Subcutaneous adipose tissue (tissue), 4 donors: ENCODE measurements around the gene SSU72. TPM values are rescaled to one million over a fixed set of nuclear protein-coding genes. Genes with fewer than 3 reads are reported as not detected.

ENCODE experiments used
- total RNA-seq, 4 donors: library from RNA; depleted of rRNA; stranded (reverse); fragments of >200 nt; gene quantifications; one replicate each; pipeline ENCODE4 v1.1.0, GENCODE V29; 2016
- TF ChIP-seq, protein P1 (sequence below): fragments of 450-650 bp; IDR thresholded peaks from one replicate; pipeline ENCODE4 v1.5.1; 2016; ENCODE audit warnings: low read depth, mild to moderate bottlenecking, control low read depth, antibody characterized with exemption, moderate library complexity

The SSU72 gene
- total RNA-seq, 4 donors from 2014 or later = 76.0 to 138 (median 110) TPM

DNA sequence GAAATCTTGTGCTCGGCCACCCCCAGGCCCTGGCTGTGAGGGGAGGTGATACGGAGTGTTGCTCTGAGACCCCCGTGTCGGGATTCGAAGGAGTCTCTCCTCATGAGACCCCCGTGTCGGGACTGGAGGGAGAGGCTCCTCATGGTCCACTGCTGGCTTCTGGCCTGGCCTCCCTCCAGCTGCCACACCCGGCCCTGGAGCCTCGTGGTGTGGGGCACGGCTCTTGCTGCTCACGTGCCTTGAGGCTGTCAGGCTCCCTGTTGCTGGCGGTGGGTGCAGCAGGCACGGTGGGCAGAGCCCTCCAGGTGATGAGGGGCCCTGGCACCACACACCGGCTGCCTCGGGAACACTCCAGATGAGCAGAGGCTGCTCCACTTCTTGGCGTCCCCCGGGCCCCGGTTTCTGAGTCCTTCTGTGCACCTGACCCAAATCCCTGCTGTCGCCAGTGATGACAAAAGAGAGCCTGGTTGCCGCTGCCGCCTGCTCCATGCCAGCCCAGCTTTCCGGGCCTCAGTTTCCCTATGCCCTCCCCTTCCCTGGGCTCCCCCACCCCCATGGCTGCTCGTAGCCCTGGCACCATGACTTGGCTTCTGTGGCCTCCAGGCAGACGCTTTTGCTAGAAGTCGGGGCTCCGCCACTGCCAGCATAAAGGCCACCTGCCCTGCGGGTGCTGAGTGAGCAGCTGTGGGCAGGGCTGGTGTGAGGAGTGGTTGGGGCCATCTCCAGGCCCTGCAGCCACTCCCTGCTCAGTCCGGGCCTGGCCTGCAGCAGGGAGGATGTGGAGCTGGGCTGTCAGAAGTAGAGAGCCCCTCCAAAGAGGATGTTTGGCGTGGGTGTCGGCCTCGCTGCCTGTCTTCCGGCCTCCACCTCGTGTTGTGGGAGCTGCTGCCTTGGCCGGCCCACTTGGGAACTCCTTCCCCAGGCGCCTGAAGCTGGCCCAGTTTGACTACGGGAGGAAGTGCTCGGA, 46.1 kb downstream of the SSU72 start:
- TF ChIP-seq, protein P1, sequence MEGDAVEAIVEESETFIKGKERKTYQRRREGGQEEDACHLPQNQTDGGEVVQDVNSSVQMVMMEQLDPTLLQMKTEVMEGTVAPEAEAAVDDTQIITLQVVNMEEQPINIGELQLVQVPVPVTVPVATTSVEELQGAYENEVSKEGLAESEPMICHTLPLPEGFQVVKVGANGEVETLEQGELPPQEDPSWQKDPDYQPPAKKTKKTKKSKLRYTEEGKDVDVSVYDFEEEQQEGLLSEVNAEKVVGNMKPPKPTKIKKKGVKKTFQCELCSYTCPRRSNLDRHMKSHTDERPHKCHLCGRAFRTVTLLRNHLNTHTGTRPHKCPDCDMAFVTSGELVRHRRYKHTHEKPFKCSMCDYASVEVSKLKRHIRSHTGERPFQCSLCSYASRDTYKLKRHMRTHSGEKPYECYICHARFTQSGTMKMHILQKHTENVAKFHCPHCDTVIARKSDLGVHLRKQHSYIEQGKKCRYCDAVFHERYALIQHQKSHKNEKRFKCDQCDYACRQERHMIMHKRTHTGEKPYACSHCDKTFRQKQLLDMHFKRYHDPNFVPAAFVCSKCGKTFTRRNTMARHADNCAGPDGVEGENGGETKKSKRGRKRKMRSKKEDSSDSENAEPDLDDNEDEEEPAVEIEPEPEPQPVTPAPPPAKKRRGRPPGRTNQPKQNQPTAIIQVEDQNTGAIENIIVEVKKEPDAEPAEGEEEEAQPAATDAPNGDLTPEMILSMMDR = no peak

DNA sequence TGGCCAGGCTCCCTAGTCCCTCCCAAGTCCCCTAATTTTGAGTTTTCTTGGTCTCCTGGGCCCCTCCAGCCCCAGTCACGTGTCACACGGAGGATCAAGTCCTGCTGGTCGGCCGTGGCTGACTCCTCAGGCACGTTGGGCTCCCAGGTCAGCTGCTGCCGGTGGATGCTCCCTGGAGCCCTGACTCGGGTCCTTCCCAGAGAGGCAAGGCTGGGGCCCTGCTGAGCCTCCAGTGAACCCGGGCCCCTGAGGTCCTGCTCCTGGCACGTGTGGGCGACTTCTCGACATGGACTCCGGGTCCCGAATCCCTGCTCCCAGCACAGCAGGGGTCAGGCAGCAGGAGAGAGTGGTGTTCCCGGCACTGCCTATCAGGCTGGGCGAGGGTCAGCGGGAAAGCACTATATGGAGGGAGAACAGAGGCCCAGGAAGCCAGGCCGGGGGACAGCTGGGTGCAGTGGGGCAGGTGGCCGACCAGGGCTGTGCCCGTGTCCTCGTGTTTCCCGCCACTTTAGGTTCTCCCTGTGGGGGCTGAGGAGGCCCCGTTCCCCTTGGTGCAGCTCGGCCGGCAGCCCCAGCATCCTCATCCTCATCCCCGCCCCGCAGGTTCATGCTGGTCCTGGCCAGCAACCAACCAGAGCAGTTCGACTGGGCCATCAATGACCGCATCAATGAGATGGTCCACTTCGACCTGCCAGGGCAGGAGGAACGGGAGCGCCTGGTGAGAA, 47.4 kb downstream of the SSU72 start:
- TF ChIP-seq, protein P1 = no peak

DNA sequence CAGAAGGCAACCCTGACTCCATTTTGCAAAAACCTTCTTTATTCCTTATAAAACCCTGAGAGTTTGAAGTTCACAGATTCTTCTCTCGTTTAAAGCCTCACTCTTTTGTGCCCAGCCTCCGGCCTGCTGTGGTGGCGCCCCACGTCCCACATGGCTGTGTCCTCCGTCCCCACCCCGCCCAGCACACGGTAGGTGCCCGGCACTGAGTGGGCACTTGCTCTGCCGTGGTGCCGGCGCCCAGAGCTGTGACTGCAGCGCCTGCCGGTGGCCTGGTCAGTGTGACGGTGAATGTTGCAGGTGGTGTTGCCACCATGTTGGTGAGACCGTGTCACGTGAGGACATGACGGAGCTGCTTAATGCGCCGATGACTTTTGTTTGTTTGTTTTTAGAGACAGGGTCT, 53.3 kb downstream of the SSU72 start:
- TF ChIP-seq, protein P1 = no peak

DNA sequence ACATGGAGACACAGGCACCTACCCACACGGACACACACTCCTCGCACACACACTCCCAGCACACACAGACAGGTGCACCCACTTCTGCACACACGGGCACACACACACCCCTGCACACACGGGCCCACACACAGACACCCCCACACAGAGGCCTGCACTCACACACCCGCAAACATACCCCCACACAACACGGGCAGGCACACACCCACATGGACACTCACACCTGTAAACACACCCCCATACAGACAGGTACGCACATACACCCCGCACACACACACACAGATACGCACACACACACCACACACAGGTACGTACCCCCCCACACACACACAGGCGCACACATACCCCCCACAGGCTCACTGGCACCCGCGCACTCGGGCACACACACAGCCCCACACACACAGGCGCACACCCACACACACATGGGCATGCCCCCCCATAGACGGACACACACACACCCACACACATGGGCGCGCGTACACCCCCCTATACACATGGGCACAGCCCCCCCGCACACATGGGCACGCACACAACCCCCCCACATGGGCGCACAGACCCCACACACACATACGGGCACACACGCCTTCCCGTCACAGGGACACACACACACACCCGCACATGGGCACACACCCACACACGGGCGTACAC, 56.6 kb downstream of the SSU72 start:
- TF ChIP-seq, protein P1 = no peak

DNA sequence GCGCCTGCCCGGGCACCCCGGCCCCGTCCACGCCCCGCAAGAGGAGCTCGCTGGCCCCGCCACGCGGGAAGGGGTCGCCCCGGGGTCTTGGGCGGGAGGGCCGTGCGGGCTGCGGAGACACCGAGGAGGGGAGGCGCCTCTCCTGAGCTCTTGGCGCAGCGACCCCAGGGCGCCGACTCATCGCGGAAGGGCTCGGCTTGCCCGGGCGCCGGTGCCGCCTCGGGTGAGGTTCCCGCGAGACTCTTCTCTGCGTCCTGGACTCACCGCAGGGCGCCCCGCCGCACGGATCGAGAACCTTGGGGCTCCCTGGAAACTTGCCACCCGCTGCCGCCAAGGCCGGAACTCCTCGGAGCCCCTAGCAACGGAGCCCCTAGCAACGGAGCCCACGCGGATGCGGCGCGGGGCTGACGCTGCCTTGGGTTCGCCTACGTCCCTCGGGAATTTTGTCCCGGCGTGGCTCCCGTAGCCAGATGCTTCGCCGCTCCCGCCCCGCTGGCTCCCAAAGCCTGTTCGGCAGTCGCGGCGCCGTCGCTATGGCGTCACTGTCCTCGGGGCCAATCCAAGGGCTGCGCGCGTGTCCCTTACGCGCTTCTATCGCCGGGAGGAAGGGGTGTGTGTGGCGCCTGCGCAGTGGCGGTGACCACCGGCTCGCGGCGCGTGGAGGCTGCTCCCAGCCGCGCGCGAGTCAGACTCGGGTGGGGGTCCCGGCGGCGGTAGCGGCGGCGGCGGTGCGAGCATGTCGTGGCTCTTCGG, 63.0 kb downstream of the SSU72 start, which contains the start of gene ATAD3A:
Gene ATAD3A (plus strand): TSS at position 630 of the 753 bp plus-strand sequence. CDS start 107 bp downstream, at position 737.
- TF ChIP-seq, protein P1 = no peak

DNA sequence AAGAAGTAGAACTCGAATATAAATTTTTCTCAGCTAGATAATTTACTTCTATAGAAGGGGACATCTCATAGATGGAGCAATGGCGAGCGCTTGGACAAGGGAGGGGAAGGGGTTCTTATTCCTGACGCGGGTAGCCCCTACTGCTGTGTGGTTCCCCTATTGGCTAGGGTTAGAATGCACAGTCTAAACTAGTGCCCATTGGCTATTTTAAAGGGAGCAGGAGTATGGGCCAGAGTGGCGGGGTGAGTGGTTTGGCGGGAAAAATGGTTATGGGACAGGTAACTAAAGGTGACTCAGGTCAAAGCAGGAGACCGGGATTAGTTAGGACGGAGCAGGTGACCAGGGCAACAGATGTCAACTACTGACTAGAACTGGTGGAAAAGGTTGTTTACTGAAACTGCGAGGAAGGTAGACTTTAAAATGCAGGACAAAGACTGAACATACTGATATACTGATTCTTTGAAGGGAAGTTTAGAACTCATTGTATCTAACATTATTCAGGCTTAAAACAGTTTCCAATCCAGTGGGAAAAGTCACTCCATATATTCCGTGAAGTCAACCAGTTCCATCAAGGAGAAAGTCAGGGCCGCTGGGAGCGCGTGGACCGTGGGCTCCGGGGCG, 63.6 kb downstream of the SSU72 start:
- TF ChIP-seq, protein P1 = no peak
